GM23338 (cell line): ENCODE measurements around the gene SEC16A.

Experiments
- CREB1 ChIP-seq: fragments of 250-450 bp; sonication (Bioruptor Pico); IDR thresholded peaks from 2 replicates; pipeline ENCODE4 v1.5.0; 2020; ENCODE audit warnings: low read depth, mild to moderate bottlenecking, moderate library complexity
- CTCF ChIP-seq, 2 experiments: fragments of 200-600 bp in 1 of 2; sonication (generic) in 1 of 2; conservative IDR thresholded peaks; 2 replicates each; pipeline versions ENCODE4 v1.5.1 to v1.6.1; 2016 to 2017; ENCODE audit warnings: antibody characterized with exemption in 2 of 2, low read depth in 2 of 2, mild to moderate bottlenecking in 2 of 2, moderate library complexity in 1 of 2
- ETS1 ChIP-seq: IDR thresholded peaks from 2 replicates; pipeline ENCODE4 v1.6.1; 2016; ENCODE audit warnings: antibody characterized with exemption
- EZH2 ChIP-seq: fragments of 200-600 bp; sonication (generic); IDR thresholded peaks from one replicate; pipeline ENCODE4 v1.8.0; 2017; ENCODE audit warnings: antibody characterized with exemption, mild to moderate bottlenecking, low read depth; ENCODE audit not compliant: unreplicated experiment
- EZH2phosphoT487 ChIP-seq: fragments of 200-600 bp; sonication (generic); IDR thresholded peaks from one replicate; pipeline ENCODE4 v1.8.1; 2018; ENCODE audit warnings: antibody characterized with exemption; ENCODE audit not compliant: unreplicated experiment
- JUNB ChIP-seq: IDR thresholded peaks from one replicate; pipeline ENCODE4 v1.6.1; 2016; ENCODE audit warnings: antibody characterized with exemption; ENCODE audit not compliant: unreplicated experiment
- NANOG ChIP-seq: IDR thresholded peaks from 2 replicates; pipeline ENCODE4 v1.6.1; 2016; ENCODE audit warnings: antibody characterized with exemption, borderline replicate concordance
- POLR2AphosphoS5 ChIP-seq: IDR thresholded peaks from 2 replicates; pipeline ENCODE4 v1.6.1; 2016; ENCODE audit warnings: antibody characterized with exemption, low read depth
- REST ChIP-seq: IDR thresholded peaks from one replicate; pipeline ENCODE4 v1.6.1; 2018; ENCODE audit warnings: antibody characterized with exemption; ENCODE audit not compliant: unreplicated experiment
- STAT1 ChIP-seq: IDR thresholded peaks from one replicate; pipeline ENCODE4 v1.6.1; 2016; ENCODE audit warnings: antibody characterized with exemption; ENCODE audit not compliant: unreplicated experiment
- ZNF331 ChIP-seq: fragments of 250-450 bp; sonication (Bioruptor Pico); IDR thresholded peaks from 2 replicates; pipeline ENCODE4 v1.5.0; 2020; ENCODE audit warnings: low read depth, mild to moderate bottlenecking, moderate library complexity
- ZNF462 ChIP-seq: fragments of 250-450 bp; sonication (Bioruptor Pico); IDR thresholded peaks from 2 replicates; pipeline ENCODE4 v1.5.0; 2020; ENCODE audit warnings: mild to moderate bottlenecking, moderate library complexity

- no peak for TF ChIP-seq CTCF (conservative IDR thresholded peaks at IDR 0.05; ENCODE audit: low read depth in 2 of 2)
- no peak for TF ChIP-seq EZH2
- no peak for TF ChIP-seq POLR2AphosphoS5
- no peak for TF ChIP-seq JUNB
- no peak for TF ChIP-seq EZH2phosphoT487
- no peak for TF ChIP-seq STAT1
- TF ChIP-seq CREB1: no peak
- TF ChIP-seq REST: no peak
- no peak for TF ChIP-seq ETS1
- TF ChIP-seq ZNF462 (CRISPR knock-in tag): no peak
- TF ChIP-seq ZNF331 (CRISPR knock-in tag): no peak
- TF ChIP-seq NANOG: no peak
Measured at GRCh38 chr9:136531186-136531903, 48.5 kb upstream of the SEC16A start.
